ENCODE results near the gene MAGEB17.
"Not testable (repeated sequence)": the region's sequence is repeated elsewhere in the genome, so short reads cannot be mapped to it uniquely, and the experiment has no call there.

MAGEB17 gene

DNA sequence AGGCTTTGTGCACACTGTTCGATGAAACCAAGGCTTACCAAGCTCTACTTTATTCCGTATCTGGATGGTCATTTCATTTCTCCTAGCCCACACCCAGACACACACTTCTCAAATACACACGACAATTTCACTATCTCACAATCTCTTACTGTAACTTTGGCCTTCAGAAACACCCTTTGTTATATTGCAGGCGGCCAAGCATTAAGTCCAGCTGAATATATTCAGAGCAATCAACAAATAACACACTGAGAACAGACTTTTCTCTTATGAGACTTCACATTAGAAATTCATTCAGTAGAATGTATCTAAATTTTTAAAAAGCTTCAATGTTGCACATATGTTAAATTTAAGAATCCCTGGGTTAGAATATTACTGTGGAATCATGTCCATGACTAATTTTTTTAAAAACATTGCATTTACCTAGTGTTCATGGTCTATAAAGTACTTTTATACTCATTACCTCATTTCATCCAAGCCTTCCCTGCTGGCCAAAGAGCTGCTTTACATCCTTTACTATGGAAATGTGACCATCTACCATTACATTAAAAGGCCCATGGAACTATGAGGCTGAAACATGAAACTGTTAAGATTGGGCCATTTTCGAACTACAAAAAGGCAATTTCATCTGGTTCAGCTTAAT, 10.5 kb upstream of the MAGEB17 start:
- no peak for DNase-seq (ENCODE audit: low spot score)

DNA sequence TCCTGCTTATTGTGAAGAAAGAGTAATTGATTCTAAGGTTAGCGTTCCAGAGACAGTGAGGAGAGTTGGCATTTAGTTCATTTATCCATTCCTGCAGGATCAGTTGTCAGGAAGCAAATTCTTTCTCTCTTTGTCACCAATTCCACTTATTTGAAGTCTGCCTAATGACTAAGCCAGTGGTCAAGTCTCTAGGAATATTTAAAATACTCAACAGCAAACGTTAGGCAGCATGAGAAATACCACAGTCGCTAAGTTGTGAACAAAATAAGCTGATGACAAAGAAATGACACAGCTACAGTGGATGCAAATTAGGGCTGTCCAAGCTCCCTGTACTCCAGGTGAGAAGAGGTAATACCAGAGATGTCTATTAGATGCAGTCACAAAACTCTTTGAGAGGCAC, 6.6 kb upstream of the MAGEB17 start:
- DNase-seq (ENCODE audit: low spot score) = no peak

DNA sequence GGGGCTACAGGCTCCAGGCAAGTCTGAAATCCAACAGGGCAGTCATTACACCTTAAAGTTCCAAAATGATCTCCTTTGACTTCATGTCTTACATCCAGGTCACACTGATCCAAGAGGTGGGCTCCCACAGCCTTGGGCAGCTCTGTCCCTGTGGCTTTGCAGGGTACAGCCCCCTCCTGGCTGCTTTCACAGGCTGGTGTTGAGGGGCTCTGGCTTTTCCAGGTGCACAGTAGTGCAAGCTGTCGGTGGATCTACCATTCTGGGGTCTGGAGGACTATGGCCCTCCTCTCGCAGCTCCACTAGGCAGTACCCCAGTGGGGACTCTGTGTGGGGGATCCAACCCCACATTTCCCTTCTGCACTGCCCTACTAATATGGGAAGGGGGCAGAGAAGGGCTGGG, 6.1 kb upstream of the MAGEB17 start:
- not testable (repeated sequence) for DNase-seq (ENCODE audit: low spot score)

DNA sequence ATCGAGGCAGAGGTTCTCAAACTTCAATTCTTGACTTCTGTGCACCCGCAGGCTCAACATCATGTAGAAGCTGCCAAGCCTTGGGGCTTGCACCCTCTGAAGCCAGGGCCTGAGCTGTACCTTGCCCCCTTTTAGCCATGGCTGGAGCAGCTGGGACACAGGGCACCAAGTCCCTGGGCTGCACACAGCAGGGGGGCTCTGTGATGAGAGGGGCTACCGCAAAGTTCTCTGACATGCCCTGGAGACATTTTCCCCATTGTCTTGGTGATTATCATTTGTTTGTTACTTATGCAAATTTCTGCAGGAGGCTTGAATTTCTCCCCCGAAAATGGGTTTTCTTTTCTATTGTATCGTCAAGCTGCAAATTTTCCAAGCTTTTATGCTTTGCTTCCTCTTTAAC, 4.9 kb upstream of the MAGEB17 start:
- no peak for DNase-seq (ENCODE audit: low spot score)

DNA sequence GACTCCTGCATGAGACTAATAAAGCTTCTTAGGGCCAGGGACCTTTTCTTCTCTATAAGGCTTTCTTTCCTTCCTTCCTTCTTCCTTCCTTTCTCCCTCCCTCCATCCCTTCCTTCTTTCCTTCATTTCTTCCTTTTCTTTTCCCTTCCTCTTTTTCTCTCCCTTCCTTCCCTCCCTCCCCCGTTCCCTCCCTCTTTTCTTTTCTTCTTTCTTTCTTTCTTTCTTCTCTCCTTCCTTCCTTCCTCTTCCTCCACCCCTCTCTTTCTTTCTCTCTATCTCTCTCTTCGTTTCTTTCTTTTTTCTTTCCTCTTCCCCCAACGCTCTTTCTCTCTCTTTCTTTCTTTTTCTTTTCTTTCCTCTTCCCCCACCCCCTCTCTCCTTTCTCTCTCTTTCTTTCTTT, 2.5 kb upstream of the MAGEB17 start:
- DNase-seq (ENCODE audit: low spot score) = no peak

DNA sequence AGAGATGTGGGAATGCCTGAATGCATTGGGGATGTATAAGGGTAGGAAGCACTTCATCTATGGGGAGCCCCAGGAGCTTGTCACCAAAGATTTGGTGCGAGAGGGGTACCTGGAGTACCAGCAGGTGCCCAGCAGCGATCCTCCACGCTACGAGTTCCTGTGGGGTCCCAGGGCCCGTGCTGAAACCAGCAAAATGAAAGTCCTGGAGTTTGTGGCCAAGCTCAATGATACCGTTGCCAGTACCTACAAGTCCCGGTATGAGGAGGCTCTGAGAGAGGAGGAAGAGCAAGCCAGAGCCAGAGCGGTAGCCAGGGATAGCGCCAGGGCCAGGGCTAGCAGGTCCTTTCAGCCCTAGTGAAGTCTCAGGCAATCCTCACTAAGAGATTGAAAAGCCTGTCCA, 3.8 kb downstream of the MAGEB17 start:
- no peak for DNase-seq (ENCODE audit: low spot score)

DNA sequence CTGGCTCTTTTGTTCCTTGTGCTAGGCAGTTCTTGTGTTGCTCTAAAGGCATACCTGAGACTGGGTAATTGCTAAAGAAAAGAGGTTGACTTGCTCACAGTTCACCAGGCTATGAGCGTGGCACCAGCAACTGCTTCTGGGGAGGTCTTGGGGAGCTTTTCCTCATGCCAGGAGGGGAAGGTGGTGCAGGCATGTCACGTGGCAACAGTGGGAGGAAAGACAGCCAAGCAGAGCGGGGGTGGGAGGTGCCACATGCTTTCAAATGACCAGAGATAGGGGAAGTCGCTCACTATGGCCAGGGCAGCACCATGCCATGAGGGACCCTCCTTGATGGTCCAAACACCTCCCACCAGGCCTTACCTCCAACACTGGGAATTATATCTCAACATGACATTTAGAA, 4.7 kb downstream of the MAGEB17 start:
- no peak for DNase-seq (ENCODE audit: low spot score)

DNA sequence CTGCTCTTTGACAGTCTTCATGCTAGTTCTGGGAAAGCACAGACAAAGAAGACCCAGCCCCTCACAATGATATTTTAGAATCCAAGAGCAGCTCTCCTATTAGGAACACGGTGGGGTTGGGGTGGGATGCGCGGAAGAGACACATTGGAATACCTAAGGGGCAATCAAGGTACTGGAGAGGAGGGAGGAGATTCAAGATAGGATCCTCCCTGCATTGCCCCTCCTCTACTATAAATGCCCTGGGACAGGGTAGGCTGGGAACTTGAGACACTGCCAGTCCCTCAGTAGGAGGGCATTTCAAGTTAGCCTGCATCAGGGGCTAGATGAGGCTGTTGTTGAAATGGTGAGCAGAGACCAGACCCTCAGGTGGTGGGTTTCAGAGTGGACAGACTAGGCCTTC, 5.1 kb downstream of the MAGEB17 start:
- no peak for DNase-seq (ENCODE audit: low spot score)

DNA sequence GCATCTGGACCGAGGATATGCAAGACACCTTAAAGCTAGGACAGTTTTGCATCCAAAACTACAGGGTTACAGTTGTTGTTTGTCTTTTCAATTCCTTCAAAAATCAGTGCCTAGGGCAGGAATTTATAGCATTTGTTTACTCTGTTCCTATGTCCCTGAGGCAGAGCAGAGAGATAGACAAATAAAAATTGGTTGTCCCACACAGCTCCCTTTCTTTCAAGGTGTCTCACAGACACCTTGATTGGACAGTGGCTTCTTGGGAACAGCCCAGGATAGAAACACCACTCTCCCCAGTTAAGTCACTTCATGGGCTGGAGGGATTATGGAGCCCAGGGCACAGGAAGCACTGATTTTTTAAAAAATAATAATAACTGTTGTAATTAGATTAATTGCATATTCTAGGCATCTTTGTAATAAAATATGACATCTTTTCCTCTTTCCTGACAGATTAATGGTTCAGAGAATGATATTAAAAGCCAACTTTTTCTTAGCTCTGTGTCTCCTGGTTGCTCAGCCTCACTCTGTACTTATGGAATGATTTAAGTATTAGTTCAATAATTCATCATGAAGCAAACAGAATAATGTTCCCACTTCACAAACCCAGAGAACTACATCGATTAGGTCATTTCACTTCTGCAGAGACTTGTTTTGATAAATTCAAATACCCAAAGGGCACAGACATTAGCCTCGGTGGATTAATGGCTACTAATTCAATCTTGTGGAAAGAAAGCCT, 8.2 kb downstream of the MAGEB17 start:
- DNase-seq (ENCODE audit: low spot score) = no peak

DNA sequence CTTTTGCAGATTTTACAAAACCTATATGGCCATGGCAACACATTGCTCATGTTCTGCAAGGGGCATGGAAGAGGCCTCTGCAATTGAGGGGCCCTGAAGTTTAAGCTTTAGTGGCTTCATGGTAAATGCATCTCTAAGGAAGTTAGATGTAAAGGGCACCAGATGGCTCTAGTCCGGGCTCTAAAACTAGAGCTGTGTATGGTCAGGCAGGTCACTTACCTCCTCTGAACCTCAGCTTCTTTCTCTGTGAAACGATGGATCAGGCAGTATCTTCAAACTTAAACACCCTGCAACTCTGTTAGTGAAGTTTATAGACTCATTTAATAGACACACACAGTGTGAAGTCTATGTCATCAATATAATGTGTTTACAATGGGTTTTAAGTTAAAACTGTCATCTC, 10.0 kb downstream of the MAGEB17 start:
- DNase-seq (ENCODE audit: low spot score) = no peak

DNA sequence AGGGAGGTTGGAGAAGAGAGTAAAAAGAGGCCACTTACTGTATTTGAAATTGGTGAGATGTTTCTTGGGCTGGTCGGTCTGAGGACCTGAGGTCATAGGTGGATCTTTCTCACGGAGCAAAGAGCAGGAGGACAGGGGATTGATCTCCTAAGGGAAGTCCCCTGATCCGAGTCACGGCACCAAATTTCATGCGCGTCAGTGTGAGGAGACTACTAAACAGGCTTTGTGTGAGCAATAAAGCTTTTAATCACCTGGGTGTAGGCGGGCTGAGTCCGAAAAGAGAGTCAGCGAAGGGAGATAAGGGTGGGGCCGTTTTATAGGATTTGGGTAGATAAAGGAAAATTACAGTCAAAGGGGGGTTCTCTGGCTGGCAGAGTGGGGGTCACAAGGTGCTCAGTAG, 16.6 kb downstream of the MAGEB17 start:
- not testable (repeated sequence) for DNase-seq (ENCODE audit: low spot score)

DNA sequence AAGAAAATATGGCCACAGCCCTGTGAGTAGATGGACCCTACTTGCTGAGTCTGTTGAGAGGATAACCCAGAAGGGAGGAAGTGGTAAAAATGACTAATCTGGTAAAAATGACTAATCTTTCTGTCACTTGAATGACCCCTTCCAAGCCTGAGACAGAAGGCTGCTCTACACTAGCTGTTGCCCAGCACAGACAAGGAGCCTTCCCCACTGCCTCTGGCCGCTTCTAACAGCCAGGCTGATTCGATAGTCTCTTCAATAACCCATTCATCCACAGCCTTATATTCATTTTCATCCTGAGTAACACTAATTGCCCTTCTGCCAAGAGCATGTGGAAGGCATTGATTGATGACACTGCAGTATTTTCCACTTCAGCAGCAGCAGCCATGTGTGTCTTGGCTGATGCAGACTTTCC, 18.4 kb downstream of the MAGEB17 start:
- no peak for DNase-seq (ENCODE audit: low spot score)

DNA sequence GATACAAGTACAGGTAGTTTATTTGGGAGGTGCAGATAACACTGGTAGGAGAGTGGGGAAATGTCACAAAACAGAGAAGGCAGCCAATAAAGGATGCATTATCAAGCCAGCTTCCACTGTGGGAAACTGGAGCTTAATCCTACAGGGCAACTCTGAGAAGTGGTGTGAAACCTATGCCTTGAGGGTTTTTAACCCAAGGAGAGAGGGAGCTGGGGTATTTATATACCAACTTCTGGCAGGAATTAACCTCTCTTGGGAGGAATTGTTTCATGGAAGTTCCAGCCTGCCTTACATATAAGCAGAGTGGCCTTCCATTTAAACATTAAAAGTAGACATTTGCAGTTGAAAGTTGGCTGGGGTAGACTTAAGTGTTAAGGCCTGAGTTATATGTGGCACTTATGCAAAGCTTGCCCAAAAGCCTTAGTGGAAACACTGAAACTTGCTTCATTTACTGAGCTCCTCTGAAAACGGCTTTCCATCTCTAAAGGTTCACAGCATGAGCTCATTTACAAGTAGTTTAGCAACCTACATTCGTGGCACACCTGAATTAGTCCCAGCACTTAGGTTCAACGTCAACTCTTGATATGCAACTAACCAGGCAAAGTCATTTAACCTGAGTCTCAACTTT, 19.2 kb downstream of the MAGEB17 start:
- DNase-seq (ENCODE audit: low spot score) = no peak

DNA sequence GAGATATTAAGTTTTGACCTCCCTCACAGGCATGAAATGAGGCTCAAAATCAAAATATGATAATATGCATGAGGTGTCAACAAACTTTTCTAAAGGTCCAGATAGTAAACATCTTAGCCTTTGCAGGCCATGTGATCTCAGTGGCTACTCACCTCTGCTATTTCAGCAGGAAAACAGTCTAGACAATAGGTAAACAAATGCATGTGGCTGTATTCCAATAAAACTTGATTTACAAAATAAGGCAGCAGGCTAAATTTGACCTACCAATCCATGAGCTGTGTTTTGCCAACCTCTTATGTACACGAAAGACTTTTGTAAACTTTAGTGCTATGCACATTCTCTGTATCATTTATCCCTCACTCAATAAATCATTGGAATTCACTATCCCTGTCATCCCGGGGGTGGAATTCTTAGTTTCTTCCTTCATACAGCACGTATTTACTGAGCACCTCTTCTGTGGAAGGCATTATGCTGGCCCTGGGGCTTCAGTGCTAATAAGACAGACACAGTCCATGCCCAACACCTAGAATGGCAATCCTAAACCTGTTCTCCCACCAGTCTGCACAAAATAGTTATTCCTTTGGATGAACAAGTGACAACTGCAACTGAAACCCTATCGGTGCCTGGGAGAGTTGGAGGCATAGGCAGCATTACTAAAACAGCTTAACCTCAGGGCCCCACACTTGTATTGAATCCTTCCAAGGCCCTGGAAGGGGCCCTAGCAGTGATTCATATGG, 19.9 kb downstream of the MAGEB17 start:
- no peak for DNase-seq (ENCODE audit: low spot score)

DNA sequence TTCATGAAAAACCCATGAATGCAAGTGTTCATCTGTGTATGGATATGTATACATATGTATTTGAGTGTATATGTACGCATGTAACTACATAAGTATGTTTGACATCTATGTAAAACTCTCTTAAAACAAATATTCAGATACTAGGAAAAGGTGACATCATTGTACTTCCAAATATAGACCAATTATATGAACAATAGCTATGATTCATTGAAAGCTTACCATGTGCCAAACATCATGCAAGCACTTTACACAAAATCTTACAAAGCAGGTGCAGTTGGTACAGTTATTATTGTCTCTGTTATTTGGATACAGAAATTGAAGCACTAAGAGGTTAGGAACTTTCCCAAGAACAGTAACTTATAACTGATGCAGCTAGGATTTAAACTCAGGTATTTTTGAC, 21.4 kb downstream of the MAGEB17 start:
- no peak for DNase-seq (ENCODE audit: low spot score)

DNA sequence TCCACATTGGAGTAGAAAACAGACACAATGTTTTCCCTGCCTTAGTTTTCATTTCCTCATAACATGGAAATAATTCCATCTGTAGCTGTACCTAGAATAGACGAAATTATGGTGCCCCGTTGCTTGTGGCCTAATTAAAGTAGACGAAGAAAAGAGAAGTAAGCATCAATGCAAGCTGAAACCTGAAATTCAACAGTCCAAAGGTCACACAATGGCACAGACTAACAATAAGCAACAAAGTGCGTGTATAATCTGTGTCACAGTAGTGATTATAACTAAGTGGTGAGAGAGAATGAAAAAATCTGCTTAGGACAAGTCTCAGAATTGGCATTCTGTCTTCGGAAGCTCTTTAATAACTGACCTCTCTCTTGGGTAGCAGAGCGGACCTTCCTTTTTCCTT, 24.3 kb downstream of the MAGEB17 start:
- no peak for DNase-seq (ENCODE audit: low spot score)

DNA sequence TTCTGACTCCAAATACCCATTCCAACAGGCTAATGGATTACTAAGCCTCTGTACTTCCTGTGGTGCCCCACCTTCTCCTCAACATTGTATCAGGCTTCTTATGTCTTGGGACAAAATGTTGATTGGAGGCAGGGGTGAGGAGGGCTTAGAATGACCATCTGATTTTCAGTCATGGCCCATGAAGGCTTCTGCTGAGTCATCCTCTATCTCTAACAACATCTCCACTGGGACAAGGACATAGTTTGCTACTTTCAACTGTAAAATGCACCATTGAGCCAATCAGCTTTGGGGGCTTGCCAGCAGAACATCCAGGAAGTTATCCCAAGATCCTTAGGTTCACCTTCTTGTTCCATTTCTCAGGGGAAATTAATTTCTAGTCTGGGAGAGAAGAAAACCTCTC, 29.5 kb downstream of the MAGEB17 start:
- no peak for DNase-seq (ENCODE audit: low spot score)

DNA sequence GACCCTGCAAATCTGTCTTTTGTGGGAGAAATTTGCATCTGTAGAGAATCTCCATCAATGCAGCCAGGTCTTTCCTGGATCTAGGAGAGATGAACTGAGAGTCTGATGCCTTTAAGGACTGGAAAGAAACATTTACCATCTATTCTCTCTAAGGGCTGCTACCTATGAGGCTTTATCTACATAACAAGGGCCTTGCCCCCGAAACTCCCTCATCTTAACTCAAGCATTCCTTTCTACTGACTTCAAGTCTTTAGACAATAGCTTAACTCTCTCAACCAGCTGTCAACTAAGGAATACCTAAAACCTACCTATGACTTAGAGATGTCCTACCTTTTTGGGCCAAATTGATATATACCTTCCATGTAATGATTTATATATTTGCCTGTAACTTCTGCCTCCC, 32.1 kb downstream of the MAGEB17 start:
- no peak for DNase-seq (ENCODE audit: low spot score)

DNA sequence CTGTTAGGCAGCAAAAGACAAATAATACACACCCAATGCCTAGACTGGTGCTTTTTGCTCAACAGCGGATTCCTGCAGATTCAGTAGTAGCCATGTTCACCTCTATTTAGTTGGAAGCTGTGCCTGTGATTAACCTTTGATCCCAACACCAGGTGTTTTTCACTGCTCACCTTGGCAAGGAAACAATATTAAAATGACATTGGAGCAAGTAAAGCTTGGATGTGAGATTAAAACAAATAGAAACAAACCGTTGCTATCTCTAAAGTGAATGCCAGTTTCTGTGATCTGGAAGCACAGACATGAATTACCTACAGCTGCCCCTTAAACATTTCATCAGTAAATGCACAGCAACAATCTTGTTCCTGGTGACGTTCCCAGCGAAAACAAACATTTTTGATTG, 35.7 kb downstream of the MAGEB17 start:
- DNase-seq (ENCODE audit: low spot score) = no peak

DNA sequence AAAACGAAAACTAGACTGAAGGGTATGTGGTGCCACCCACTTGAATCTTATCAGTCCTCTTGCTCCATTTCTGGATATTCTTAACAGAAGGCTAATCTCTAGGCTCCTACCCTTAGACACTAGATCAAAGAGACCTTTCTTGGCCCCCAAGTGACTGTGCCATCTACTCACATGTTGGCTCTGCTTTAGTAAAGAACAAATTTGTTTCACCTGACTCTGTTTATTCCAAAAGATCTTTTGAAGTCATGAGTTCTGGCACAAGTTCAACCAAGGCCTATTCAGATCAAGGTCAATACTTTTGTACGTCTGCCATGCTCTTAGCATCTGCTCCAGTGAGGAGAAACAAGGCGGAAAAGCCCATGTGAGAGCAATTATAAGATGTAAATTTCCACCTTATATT, 37.3 kb downstream of the MAGEB17 start:
- DNase-seq (ENCODE audit: low spot score) = no peak

DNA sequence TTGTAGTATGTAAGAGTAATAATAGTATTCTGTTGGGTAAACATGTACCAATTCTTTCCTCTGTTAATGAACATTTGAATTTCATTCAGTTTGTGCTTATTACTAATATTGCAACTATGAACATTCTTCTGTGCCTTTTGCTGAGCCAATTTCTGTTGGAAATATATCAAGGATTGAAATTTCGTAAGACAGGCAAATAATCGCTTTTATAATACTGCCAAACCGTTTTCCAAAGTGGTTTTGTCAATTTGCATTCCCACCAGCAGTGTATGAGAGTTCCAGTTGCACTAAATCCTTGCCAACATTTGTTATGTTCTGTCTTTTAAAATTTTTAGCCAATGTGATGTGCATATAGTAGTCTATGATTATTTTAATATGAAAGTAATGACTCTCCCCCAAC, 38.6 kb downstream of the MAGEB17 start:
- no peak for DNase-seq (ENCODE audit: low spot score)

DNA sequence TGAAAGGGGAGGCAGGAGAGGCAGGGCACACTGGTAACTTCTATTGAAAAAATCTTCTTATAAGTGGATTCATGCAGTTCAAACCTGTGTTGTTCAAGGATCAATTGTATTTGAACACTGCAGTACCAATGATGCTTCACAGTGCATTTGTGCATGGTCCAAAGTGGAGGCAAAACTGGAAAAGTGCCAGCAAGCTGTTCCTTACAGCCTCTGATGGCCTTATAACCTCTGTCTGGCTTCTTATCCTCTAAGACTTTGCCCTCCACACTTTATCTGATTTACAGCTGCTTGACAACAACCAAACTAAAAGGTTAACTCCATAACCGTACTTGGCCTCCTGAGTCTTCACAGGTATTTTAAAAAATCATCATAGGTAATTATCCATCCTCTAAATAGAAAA, 40.4 kb downstream of the MAGEB17 start:
- no peak for DNase-seq (ENCODE audit: low spot score)

DNA sequence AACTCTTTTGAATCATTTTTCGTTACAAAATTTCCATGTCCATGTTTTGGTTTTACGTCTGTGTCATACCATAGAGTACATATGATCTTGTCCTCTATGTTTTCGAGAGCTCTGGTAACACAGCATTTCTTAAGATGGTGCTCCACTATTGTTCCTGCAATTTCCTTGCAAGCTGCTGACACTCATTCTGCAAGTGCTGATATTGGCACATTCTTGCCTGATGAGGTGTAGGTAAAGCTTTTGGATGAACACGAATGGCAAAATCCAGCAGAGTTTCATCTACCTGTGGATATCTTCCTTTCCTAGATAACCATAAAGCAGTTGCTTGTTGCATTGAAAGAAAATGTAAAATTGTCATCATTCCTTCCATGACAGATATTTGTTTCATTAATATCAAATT, 41.3 kb downstream of the MAGEB17 start:
- DNase-seq (ENCODE audit: low spot score) = no peak

Data from Ammon's horn (tissue), 1 donor.